Cardiac muscle cell (in vitro differentiated cells and primary cell): ENCODE results near the gene ZNF502. TPM values are rescaled to one million over a fixed set of nuclear protein-coding genes. Genes with fewer than 3 reads are reported as not detected.

Source experiments
- DNase-seq, 2 donors: peaks; one replicate each; pipeline versions ENCODE4 v3.0.0 to v3.0.0-alpha.2; 2010 to 2017; ENCODE audit warnings: low read depth in 1 of 2, low spot score in 1 of 2
- H3K27ac ChIP-seq: fragments of 200-600 bp; sonication (generic); 2 replicates; pipeline ENCODE4 v1.5.1; 2016
- H3K27me3 ChIP-seq: fragments of 200-600 bp; sonication (generic); 2 replicates; pipeline ENCODE4 v1.6.0; 2016; ENCODE audit warnings: control low read depth
- H3K36me3 ChIP-seq: fragments of 200-600 bp; sonication (generic); 2 replicates; pipeline ENCODE4 v1.5.1; 2016; ENCODE audit warnings: control low read depth
- H3K4me1 ChIP-seq: fragments of 200-600 bp; sonication (generic); 2 replicates; pipeline ENCODE4 v1.8.1; 2017; ENCODE audit warnings: low read depth, mild to moderate bottlenecking, mixed run types
- H3K4me3 ChIP-seq: fragments of 200-600 bp; sonication (generic); 2 replicates; pipeline ENCODE4 v1.5.1; 2016; ENCODE audit warnings: mild to moderate bottlenecking
- H3K9me3 ChIP-seq: fragments of 200-600 bp; sonication (generic); 2 replicates; pipeline ENCODE4 v1.5.1; 2017; ENCODE audit warnings: low read depth, mild to moderate bottlenecking, control low read depth
- polyA plus RNA-seq: library from polyadenylated mRNA; unstranded; fragments of >200 nt; fragmentation: Nextera tagmentation; extraction: Ambion mirVana; gene quantifications from 2 replicates; pipeline ENCODE4 v1.2.1, GENCODE V29; 2016
- total RNA-seq: library from RNA; depleted of rRNA; stranded (reverse); fragments of >200 nt; gene quantifications from 2 replicates; pipeline ENCODE4 v1.2.3, GENCODE V29; 2016
- TF ChIP-seq, protein P1 (sequence below): IDR thresholded peaks from 2 replicates; pipeline ENCODE4 v1.5.1; 2012; ENCODE audit warnings: low read depth, mild to moderate bottlenecking, low read length

ZNF502 gene
- total and polyA plus RNA-seq, 2 experiments from 2014 or later, result 2.0 to 2.9 TPM

DNA sequence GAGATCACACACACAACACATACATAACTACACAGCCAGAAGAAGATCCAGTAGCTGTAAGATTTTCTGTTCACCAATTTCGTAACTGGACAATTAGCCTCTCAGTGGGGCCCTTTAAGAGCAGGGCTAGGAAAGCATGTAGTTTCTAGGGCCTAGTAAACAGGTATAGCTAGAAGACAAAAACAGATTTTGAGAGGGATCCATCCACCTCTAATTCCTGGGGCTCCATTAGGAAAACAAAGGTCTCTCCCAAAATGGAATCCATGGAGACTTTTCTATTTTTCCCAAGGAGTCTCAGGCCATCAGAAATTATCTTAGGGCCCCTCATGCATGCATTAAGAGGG lies 59.6 kb downstream of the ZNF502 start:
- Histone ChIP-seq H3K36me3 (no peaks in the 10 kb centered on the region), H3K27ac (no peak overlapping the region), H3K27me3 (no peaks in the 10 kb centered on the region), H3K4me1 (no peaks in the 10 kb centered on the region), H3K9me3 (peaks cover 4% of the 10 kb centered on the region), H3K4me3 (no peak overlapping the region)
- TF ChIP-seq, protein P1, sequence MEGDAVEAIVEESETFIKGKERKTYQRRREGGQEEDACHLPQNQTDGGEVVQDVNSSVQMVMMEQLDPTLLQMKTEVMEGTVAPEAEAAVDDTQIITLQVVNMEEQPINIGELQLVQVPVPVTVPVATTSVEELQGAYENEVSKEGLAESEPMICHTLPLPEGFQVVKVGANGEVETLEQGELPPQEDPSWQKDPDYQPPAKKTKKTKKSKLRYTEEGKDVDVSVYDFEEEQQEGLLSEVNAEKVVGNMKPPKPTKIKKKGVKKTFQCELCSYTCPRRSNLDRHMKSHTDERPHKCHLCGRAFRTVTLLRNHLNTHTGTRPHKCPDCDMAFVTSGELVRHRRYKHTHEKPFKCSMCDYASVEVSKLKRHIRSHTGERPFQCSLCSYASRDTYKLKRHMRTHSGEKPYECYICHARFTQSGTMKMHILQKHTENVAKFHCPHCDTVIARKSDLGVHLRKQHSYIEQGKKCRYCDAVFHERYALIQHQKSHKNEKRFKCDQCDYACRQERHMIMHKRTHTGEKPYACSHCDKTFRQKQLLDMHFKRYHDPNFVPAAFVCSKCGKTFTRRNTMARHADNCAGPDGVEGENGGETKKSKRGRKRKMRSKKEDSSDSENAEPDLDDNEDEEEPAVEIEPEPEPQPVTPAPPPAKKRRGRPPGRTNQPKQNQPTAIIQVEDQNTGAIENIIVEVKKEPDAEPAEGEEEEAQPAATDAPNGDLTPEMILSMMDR, result no peak
- no peak for DNase-seq

Other genes with a start within 250 kb of the ZNF502 start
- 10.5 and 21.0 TPM in 2 replicates for gene ZNF445, start 235.0 kb upstream of the ZNF502 start, total RNA-seq
- gene ZNF445, start 235.0 kb upstream of the ZNF502 start, polyA plus RNA-seq, result 11.0 and 23.3 TPM in 2 replicates
- 24.9 and 27.4 TPM in 2 replicates for gene ZKSCAN7, start 157.5 kb upstream of the ZNF502 start, total RNA-seq
- 13.4 and 14.0 TPM in 2 replicates for gene ZKSCAN7, start 157.5 kb upstream of the ZNF502 start, polyA plus RNA-seq
- 5.8 and 7.1 TPM in 2 replicates for gene ZNF660, start 127.7 kb upstream of the ZNF502 start, total RNA-seq
- gene ZNF660, start 127.7 kb upstream of the ZNF502 start, polyA plus RNA-seq, result 5.5 and 5.6 TPM in 2 replicates
- 22.3 and 52.5 TPM in 2 replicates for gene ZNF197, start 87.6 kb upstream of the ZNF502 start, total RNA-seq
- gene ZNF197, start 87.6 kb upstream of the ZNF502 start, polyA plus RNA-seq, result 13.0 and 35.0 TPM in 2 replicates
- 10.6 and 14.7 TPM in 2 replicates for gene ZNF35, start 63.9 kb upstream of the ZNF502 start, total RNA-seq
- 8.6 and 8.9 TPM in 2 replicates for gene ZNF35, start 63.9 kb upstream of the ZNF502 start, polyA plus RNA-seq
- 4.8 and 11.5 TPM in 2 replicates for gene ZNF501, start 17.0 kb downstream of the ZNF502 start, total RNA-seq
- 4.7 and 5.4 TPM in 2 replicates for gene ZNF501, start 17.0 kb downstream of the ZNF502 start, polyA plus RNA-seq
- 30.4 and 33.7 TPM in 2 replicates for gene KIAA1143, start 49.0 kb downstream of the ZNF502 start, total RNA-seq
- 20.9 and 24.2 TPM in 2 replicates for gene KIAA1143, start 49.0 kb downstream of the ZNF502 start, polyA plus RNA-seq
- gene KIF15, start 49.1 kb downstream of the ZNF502 start, total RNA-seq, result 1.4 and 6.4 TPM in 2 replicates
- gene KIF15, start 49.1 kb downstream of the ZNF502 start, polyA plus RNA-seq, result 2.7 and 3.0 TPM in 2 replicates
- 25.5 and 27.3 TPM in 2 replicates for gene TMEM42, start 149.3 kb downstream of the ZNF502 start, total RNA-seq
- 38.8 and 39.6 TPM in 2 replicates for gene TMEM42, start 149.3 kb downstream of the ZNF502 start, polyA plus RNA-seq
- not detected in 2 replicates for gene TGM4, start 161.9 kb downstream of the ZNF502 start, total RNA-seq
- 0.84 TPM in 1 of 2 replicates, not detected in the other for gene TGM4, start 161.9 kb downstream of the ZNF502 start, polyA plus RNA-seq